ENCODE measurements around the gene PKP4.

GRCh38 chr2:158493458-158493857 lies 36.7 kb downstream of the PKP4 start:
- TF ChIP-seq CTCF (conservative IDR thresholded peaks at IDR 0.05; ENCODE audit: low read depth in 2 of 2) (no peak), REST (IDR thresholded peaks at IDR 0.05; ENCODE audit: unreplicated experiment) (no peak), EZH2phosphoT487 (IDR thresholded peaks at IDR 0.05; ENCODE audit: unreplicated experiment) (no peak), EZH2 (IDR thresholded peaks at IDR 0.05; ENCODE audit: low read depth, unreplicated experiment) (no peak), POLR2AphosphoS5 (IDR thresholded peaks at IDR 0.05; ENCODE audit: low read depth) (no peak), ZNF331 (CRISPR knock-in tag; IDR thresholded peaks at IDR 0.05; ENCODE audit: low read depth) (no peak), CREB1 (CRISPR knock-in tag; IDR thresholded peaks at IDR 0.05; ENCODE audit: low read depth) (no peak), ZNF114 (CRISPR knock-in tag; IDR thresholded peaks at IDR 0.05) (no peak), JUNB (IDR thresholded peaks at IDR 0.05; ENCODE audit: unreplicated experiment) (no peak), STAT1 (IDR thresholded peaks at IDR 0.05; ENCODE audit: unreplicated experiment) (no peak), ETS1 (IDR thresholded peaks at IDR 0.05) (no peak), NANOG (IDR thresholded peaks at IDR 0.05; ENCODE audit: borderline replicate concordance) (no peak), ZNF462 (CRISPR knock-in tag; IDR thresholded peaks at IDR 0.05) (no peak)
